GM12872 (cell line): ENCODE data around the gene TMEM61.

Source experiments
- CTCF ChIP-seq: IDR thresholded peaks from 3 replicates; pipeline ENCODE4 v1.5.1; 2011; ENCODE audit warnings: low read depth, mild to moderate bottlenecking, low read length, moderate library complexity; ENCODE audit not compliant: insufficient read depth

TMEM61 gene

GRCh38 chr1:54973205-54973921 is 7.1 kb upstream of the TMEM61 start:
- no peak; the same call in 2 of the 3 replicates for TF ChIP-seq CTCF

GRCh38 chr1:54975356-54976108 is 4.9 kb upstream of the TMEM61 start:
- TF ChIP-seq CTCF = no peak

GRCh38 chr1:54976747-54977146 is 3.7 kb upstream of the TMEM61 start:
- no peak for TF ChIP-seq CTCF

DNA sequence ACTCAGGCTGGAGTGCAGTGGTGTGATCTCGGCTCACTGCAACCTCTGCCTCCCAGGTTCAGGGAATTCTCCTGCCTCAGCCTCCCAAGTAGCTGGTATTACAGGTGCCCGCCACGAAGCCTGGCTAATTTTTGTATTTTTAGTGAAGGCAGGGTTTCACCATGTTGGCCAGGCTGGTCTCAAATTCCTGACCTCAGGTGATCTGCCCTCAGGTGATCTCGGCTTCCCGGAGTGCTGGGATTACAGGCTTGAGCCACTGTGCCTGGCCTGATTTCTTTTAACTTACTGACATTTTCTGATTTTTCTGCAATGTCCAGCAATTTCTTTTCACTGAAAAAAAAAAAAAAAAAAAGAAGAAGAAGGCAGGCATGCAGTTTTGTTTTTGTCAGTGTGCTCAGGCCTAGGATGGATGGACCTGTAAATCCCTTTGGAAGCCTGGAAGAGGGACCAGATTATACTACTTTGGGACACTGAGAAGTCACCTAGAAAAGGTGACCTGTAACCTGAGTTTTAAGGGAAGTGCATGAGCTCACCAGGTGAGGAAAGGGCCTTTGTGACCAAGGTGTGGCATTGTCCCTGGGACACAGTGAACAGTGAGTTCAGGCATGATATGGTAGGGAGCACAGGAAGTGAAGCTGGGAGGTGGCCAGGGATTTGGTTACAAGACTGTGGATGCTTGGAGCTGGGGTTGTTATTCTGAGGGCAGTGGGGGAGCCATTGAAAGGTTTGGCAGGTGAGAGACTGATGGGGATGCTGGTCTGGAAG is 2.7 kb upstream of the TMEM61 start:
- no peak for TF ChIP-seq CTCF

GRCh38 chr1:54978528-54979326 is 1.7 kb upstream of the TMEM61 start:
- no peak for TF ChIP-seq CTCF

GRCh38 chr1:54979327-54979891 is 1.0 kb upstream of the TMEM61 start:
- no peak for TF ChIP-seq CTCF
